ENCODE measurements around the gene SLC39A8.

DNA sequence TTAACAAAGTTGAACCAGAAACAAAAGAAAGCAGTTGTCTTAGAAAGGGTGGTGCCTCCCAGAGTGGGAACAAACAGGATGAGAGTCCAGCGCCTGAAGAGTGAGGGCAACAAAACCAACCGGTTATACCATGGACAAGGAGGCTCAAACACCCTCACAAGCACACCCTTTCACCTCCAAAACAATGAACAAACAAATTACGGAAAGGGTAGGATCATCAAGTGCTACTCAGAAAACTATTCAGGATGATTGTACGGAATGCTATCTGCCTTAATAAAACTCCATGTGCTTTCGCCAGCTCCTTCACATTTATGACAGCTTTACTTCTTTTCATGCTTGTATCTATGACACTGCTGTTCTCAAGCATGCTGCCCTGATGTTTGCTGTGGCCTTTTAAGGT, 26.8 kb downstream of the SLC39A8 start:
- TF ChIP-seq CTCF (IDR thresholded peaks at IDR 0.05) (no peak), EZH2 (IDR thresholded peaks at IDR 0.05) (no peak)

Measured in neural progenitor cell (in vitro differentiated cells).